ENCODE results near the gene FOXD3. TPM values are rescaled to one million over a fixed set of nuclear protein-coding genes. Genes with fewer than 3 reads are reported as not detected.

The FOXD3 gene
- total RNA-seq, 4 donors from 2014 or later: 0.24 TPM; not detected in 3

- Histone ChIP-seq H3K4me3 (replicated peaks in 1 of 3) (no peak overlapping the region), H3K36me3 (no peaks in the 10 kb centered on the region), H3K4me1 (peaks cover 0 to 5% of the 10 kb centered on the region in 2 donors), H3K27ac (no peak overlapping the region), H3K9me3 (no peaks in the 10 kb centered on the region), H3K27me3 (no peaks in the 10 kb centered on the region)
- TF ChIP-seq, protein P1, sequence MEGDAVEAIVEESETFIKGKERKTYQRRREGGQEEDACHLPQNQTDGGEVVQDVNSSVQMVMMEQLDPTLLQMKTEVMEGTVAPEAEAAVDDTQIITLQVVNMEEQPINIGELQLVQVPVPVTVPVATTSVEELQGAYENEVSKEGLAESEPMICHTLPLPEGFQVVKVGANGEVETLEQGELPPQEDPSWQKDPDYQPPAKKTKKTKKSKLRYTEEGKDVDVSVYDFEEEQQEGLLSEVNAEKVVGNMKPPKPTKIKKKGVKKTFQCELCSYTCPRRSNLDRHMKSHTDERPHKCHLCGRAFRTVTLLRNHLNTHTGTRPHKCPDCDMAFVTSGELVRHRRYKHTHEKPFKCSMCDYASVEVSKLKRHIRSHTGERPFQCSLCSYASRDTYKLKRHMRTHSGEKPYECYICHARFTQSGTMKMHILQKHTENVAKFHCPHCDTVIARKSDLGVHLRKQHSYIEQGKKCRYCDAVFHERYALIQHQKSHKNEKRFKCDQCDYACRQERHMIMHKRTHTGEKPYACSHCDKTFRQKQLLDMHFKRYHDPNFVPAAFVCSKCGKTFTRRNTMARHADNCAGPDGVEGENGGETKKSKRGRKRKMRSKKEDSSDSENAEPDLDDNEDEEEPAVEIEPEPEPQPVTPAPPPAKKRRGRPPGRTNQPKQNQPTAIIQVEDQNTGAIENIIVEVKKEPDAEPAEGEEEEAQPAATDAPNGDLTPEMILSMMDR (IDR thresholded peaks at IDR 0.05): no peak
- no peak for TF ChIP-seq POLR2A (IDR thresholded peaks at IDR 0.05)
- intact Hi-C loops (cut with DNase I): no loop called here
- DNase-seq: no peak
- WGBS, 2 donors: 86 to 100% methylated on average over 1 of the region's 1 CpG
Measured at GRCh38 chr1:63362578-63362977, 40.2 kb downstream of the FOXD3 start.

GRCh38 chr1:63363014-63363413 is 40.6 kb downstream of the FOXD3 start:
- DNase-seq: no peak
- Histone ChIP-seq H3K9me3 (no peaks in the 10 kb centered on the region), H3K4me1 (peaks cover 0 to 5% of the 10 kb centered on the region in 2 donors), H3K36me3 (no peaks in the 10 kb centered on the region), H3K27me3 (no peaks in the 10 kb centered on the region), H3K4me3 (replicated peaks in 1 of 3) (no peak overlapping the region), H3K27ac (no peak overlapping the region)
- TF ChIP-seq POLR2A (IDR thresholded peaks at IDR 0.05): no peak
- intact Hi-C loops (cut with DNase I): no loop called here
- 87 to 91% methylated on average over 5 of the region's 5 CpGs for WGBS, 2 donors

GRCh38 chr1:63366908-63367214 is 44.5 kb downstream of the FOXD3 start:
- 82 to 87% methylated on average over 7 of the region's 7 CpGs for WGBS, 2 donors

DNA sequence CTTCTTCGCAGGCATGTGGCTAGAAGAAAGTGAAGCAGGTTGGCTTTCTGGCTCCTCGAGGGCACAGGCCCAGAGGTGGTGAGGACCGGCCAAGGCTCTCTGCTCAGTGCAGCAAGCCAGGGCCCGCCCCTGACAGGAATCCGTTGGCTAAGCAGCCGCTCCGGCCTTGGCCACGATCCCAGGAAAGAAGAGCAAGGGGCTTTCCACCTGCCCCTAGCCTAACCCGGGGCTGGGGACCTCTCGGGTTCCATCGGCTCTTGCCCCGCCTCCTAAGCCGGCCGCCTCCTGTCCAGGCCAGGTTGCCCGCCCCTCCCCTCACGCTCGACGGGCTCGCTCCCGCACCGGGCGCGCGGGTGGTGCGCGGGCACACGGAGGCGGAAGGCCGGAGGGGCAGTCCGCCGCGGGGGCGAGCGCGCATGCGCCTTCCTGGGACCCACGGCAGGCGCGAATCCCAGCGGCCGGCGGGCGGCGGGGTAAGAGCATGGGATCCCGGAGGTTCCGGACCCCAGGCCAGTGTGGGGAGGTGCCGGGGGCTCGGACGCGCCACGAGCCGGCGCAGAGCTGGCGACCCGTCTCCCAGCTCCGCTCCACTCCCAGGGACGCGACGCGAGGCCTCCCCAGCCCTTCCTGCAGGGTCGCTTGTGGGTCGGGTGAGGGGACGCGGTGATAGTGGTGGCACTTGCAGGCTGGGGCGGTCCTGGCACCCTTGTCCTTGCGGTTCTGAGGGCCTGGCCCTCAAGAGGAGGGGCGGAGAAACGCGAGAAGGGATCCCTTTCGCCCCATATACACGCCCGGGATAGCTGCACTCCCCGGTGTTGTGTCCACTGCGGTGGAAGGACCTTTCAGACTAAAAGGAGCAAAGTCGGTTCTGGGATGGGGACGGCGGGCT is 45.1 kb downstream of the FOXD3 start, which contains the start of gene ALG6:
Gene ALG6, plus strand, starts transcription at position 413 of the 889 bp plus-strand sequence. CDS start 3,351 bp downstream, outside the sequence.
- WGBS, 2 donors: 0 to 2% methylated on average over 4 to 13 of the region's 77 CpGs
- intact Hi-C loops (cut with DNase I): no loop called here

More at GRCh38 chr1:63366908-63367214, 44.5 kb downstream of the FOXD3 start:
- intact Hi-C loops (cut with DNase I): no loop called here
- H3K4me3 ChIP-seq (replicated peaks in 1 of 3): peak overlapping the region in 1 of 3 donors; percentile 70
- H3K27ac ChIP-seq: peak overlapping the region; percentile 31 to 80 (median 80)
- TF ChIP-seq, protein P1 (IDR thresholded peaks at IDR 0.05): no peak
- TF ChIP-seq POLR2A (IDR thresholded peaks at IDR 0.05): no peak
- peaks cover 0 to 4% of the 10 kb centered on the region in 2 donors for H3K36me3 ChIP-seq
- peaks cover 0 to 5% of the 10 kb centered on the region in 2 donors for H3K4me1 ChIP-seq
- H3K9me3 ChIP-seq: no peaks in the 10 kb centered on the region
- no peaks in the 10 kb centered on the region for H3K27me3 ChIP-seq
- no peak for DNase-seq

GRCh38 chr1:63368131-63368530 is 45.8 kb downstream of the FOXD3 start:
- H3K27me3 ChIP-seq: no peaks in the 10 kb centered on the region
- peaks cover 0 to 5% of the 10 kb centered on the region in 2 donors for H3K4me1 ChIP-seq
- H3K27ac ChIP-seq: peak overlapping the region in 2 of 3 donors; percentile 80
- H3K36me3 ChIP-seq: peaks cover 0 to 4% of the 10 kb centered on the region in 2 donors
- H3K9me3 ChIP-seq: no peaks in the 10 kb centered on the region
- 8 to 9% methylated on average over 10 of the region's 10 CpGs for WGBS, 2 donors
- peak overlapping the region; percentile 22 to 70 (median 64) for H3K4me3 ChIP-seq (replicated peaks in 1 of 3)
- DNase-seq: no peak
- intact Hi-C loops (cut with DNase I): no loop called here
- TF ChIP-seq, protein P1 (IDR thresholded peaks at IDR 0.05): no peak
- TF ChIP-seq POLR2A (IDR thresholded peaks at IDR 0.05): no peak

More for the DNA sequence above, 45.1 kb downstream of the FOXD3 start, which contains the start of gene ALG6:
- no peaks in the 10 kb centered on the region for H3K9me3 ChIP-seq
- peak within 1 kb of the TSS; percentile 31 to 80 (median 80) for H3K27ac ChIP-seq
- H3K4me3 ChIP-seq (replicated peaks in 1 of 3): peak within 1 kb of the TSS; percentile 22 to 70 (median 64)
- peak; percentile 97 for DNase-seq
- H3K4me1 ChIP-seq: peaks cover 0 to 5% of the 10 kb centered on the region in 2 donors
- peaks cover 0 to 4% of the 10 kb centered on the region in 2 donors for H3K36me3 ChIP-seq
- no peaks in the 10 kb centered on the region for H3K27me3 ChIP-seq
- TF ChIP-seq, protein P1 (IDR thresholded peaks at IDR 0.05): peak in 2 of 6 experiments; percentile 9 to 22
- peak in 1 of 2 donors; percentile 78 for TF ChIP-seq POLR2A (IDR thresholded peaks at IDR 0.05)

Small RNA genes lying within 50 kb of the gene (microRNA-seq; reads per million reads assigned to microRNA genes)
- not detected for gene MIR6068

Small RNA genes lying within 50 kb of the gene (small RNA-seq; reads per million reads assigned to genes)
- gene MIR6068 (0.66 reads per million), gene RF00019 (not detected)

Other genes with a start within 250 kb of the FOXD3 start
- gene ALG6, start 45.1 kb downstream of the FOXD3 start, total RNA-seq: 10 to 100 TPM in 3 of 4 donors, 1 to 10 TPM in 1; 9.2 to 21.5 (median 19.7) TPM
- gene ITGB3BP, start 200.7 kb downstream of the FOXD3 start, total RNA-seq: 10 to 100 TPM; 15.0 to 19.6 (median 19.5) TPM
- gene EFCAB7, start 201.0 kb downstream of the FOXD3 start, total RNA-seq: 10 to 100 TPM in 2 of 4 donors, 1 to 10 TPM in 2; 8.3 to 11.7 (median 10.0) TPM